Daoy (cell line): ENCODE measurements around the gene ELAVL1. TPM values are rescaled to one million over a fixed set of nuclear protein-coding genes. Genes with fewer than 3 reads are reported as not detected.

Source experiments
- DNase-seq: peaks from one replicate; pipeline ENCODE4 v3.0.0-alpha.2; 2015; ENCODE audit warnings: low read depth
- total RNA-seq: library from RNA; depleted of rRNA; stranded (reverse); fragments of >200 nt; shearing (Covaris generic); gene quantifications from 2 replicates; pipeline ENCODE4 v1.2.3, GENCODE V29; 2014; rRNA removed

The ELAVL1 gene
- total RNA-seq, 1 experiment from 2014 or later = 45.4 TPM

GRCh38 chr19:7911508-7912143, 93.8 kb downstream of the ELAVL1 start:
- no peak for DNase-seq

- no peak for DNase-seq
Observed at GRCh38 chr19:7910321-7911161, 94.9 kb downstream of the ELAVL1 start.

- DNase-seq = no peak
Observed at GRCh38 chr19:7909471-7910067, 95.9 kb downstream of the ELAVL1 start.

GRCh38 chr19:7908742-7909461, 96.5 kb downstream of the ELAVL1 start:
- no peak for DNase-seq

Other genes with a start within 250 kb of the ELAVL1 start
- not detected in 2 replicates for gene CLEC4M, start 242.4 kb downstream of the ELAVL1 start, total RNA-seq
- 9.3 and 11.7 TPM in 2 replicates for gene EVI5L, start 175.4 kb downstream of the ELAVL1 start, total RNA-seq
- not detected in 2 replicates for gene PRR36, start 131.3 kb downstream of the ELAVL1 start, total RNA-seq
- 8.5 and 11.8 TPM in 2 replicates for gene LRRC8E, start 117.1 kb downstream of the ELAVL1 start, total RNA-seq
- 8.4 and 8.8 TPM in 2 replicates for gene MAP2K7, start 101.8 kb downstream of the ELAVL1 start, total RNA-seq
- 7.1 TPM in 1 of 2 replicates, not detected in the other for gene TGFBR3L, start 90.8 kb downstream of the ELAVL1 start, total RNA-seq
- gene SNAPC2, start 85.3 kb downstream of the ELAVL1 start, total RNA-seq = 33.4 and 33.7 TPM in 2 replicates
- 1.2 and 3.8 TPM in 2 replicates for gene CTXN1, start 79.5 kb downstream of the ELAVL1 start, total RNA-seq
- gene TIMM44, start 62.0 kb downstream of the ELAVL1 start, total RNA-seq = 74.5 and 105 TPM in 2 replicates
- not detected in 2 replicates for gene CCL25, start 47.1 kb upstream of the ELAVL1 start, total RNA-seq
- gene FBN3, start 144.0 kb upstream of the ELAVL1 start, total RNA-seq = not detected in 2 replicates
- 12.1 and 14.6 TPM in 2 replicates for gene CERS4, start 203.7 kb upstream of the ELAVL1 start, total RNA-seq